GM10266 (cell line): ENCODE results near the gene RTN4IP1.

Experiments used
- DNase-seq: peaks from one replicate; pipeline ENCODE4 v3.0.0; 2012; ENCODE audit errors: extremely low spot score
- CTCF ChIP-seq: IDR thresholded peaks from 2 replicates; pipeline ENCODE4 v1.5.1; 2012; ENCODE audit warnings: mild to moderate bottlenecking, low read depth; ENCODE audit not compliant: control insufficient read depth, insufficient read depth; ENCODE audit errors: missing control alignments

Gene RTN4IP1

GRCh38 chr6:106666282-106667021 lies 37.2 kb upstream of the RTN4IP1 start:
- no peak for TF ChIP-seq CTCF
- peak; percentile 12 for DNase-seq

DNA sequence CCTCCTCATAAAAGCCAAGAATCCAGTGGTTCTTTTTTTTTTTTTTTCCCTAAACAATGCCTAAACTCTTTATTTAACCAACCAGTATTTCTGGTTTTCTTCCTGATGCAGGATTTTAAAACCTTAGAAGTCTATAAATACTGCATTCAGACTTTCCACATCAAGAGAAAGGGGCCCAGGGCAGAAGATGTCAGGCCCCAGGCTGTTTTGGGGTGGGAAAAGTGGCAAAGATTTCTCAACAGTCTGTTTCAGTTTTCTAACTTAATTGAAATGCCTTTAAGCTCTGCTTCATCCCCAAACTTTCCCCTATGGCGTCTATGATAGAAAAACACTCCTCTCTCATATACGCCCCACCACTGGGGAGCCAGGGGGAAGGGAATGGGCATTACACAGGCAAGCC lies 33.2 kb upstream of the RTN4IP1 start:
- TF ChIP-seq CTCF = no peak
- DNase-seq = no peak

- no peak for DNase-seq
- no peak for TF ChIP-seq CTCF
Observed at GRCh38 chr6:106659859-106660258, 30.6 kb upstream of the RTN4IP1 start.

GRCh38 chr6:106658469-106658868 lies 29.2 kb upstream of the RTN4IP1 start:
- no peak for TF ChIP-seq CTCF
- DNase-seq = no peak

DNA sequence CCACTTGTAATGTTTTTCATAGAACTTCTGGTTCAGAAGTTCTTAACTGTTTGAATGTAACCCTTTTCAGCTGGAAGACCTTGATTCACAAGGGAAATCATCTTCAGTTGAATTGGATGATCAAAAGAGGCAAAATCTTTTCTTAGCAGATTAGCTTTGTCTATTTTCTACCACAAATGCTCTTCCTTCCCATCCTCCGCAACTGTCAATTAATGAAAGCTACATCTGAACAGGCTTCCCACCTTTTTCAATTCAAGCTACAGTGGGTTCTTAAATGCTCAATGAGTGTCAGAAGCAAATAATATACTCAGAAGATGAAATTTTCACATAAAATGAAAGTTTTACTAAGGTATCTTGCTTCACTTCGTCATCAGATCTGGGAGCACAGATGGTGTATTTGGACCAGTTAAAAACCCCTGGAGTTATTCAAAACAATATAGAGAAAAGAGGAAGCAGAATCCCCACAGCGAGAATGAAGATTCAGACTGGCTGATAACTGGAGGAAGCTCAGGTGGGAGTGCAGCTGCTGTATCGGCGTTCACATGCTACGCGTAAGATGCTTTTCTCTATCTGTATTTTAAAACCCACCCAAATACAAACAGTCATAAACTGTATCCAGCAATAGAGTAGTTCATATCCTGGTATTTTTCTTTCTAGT lies 19.5 kb upstream of the RTN4IP1 start:
- DNase-seq = no peak
- no peak for TF ChIP-seq CTCF

DNA sequence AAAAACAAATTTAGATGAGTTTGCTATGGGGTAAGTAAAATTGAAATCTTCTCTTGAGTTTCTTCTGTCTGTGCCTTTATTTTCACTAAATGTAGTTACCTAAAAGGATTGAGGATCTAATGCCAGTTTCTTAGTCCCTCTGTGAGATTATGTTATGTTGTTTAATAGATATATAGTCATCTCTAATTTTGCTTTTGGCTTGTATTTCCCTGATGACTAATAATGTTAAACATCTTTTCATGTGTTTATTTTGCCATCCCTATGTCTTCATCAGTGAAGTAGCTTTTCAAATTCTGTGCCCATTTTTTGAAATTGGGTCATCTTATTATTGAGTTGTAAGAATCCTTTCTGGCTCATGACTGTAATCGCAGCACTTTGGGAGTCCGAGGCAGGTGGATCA lies 13.8 kb upstream of the RTN4IP1 start:
- DNase-seq = no peak
- TF ChIP-seq CTCF = no peak

- no peak for TF ChIP-seq CTCF
- DNase-seq = no peak
Observed at GRCh38 chr6:106642476-106642875, 13.2 kb upstream of the RTN4IP1 start.
